ENCODE results near the gene FOXK2.

The FOXK2 gene

DNA sequence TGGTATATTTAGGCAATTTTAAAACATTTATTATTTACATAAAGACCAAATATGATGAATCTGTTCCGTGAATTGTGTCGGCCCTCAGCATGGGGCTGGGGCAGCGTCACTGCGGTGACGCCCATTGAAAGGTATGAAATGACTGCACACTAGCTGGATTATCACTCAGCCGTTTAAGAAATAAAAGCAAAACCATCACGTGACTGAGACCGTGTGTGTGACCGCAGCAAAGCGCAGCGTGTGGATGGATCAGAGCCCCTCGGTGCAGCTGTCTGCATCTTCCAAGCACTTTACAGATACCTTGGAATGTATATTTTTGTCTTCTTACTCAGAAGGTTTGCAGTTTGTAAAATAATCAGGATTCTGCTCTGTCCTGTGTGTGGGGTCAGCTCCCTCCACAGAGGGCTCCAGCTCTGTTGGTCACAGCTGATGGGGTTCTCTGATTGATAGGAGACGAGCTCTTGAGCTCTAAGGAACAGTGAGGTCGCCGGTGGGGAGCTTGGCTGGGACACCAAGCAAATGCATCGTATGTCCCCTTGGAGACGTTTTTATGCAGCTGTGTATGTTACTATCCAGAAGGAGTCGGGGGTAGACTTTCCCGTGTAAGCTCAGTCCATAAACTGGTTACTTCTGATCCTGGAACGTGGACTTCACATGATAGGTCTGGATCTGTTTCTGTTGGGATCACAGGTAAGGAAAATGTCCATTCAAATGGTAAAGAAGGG lies 83.6 kb downstream of the FOXK2 start:
- H3K9me3 ChIP-seq (ENCODE audit: control insufficient read depth in 1 of 2, low read length in 2 of 2) = no peaks in the 10 kb centered on the region
- H3K9ac ChIP-seq (ENCODE audit: low read depth in 1 of 2, low read length in 2 of 2) = peak overlapping the region in 1 of 2 donors; percentile 23
- H3K4me1 ChIP-seq (ENCODE audit: control insufficient read depth in 1 of 2, insufficient read depth in 2 of 2, low read length in 2 of 2) = peaks cover 13 to 16% of the 10 kb centered on the region in 2 donors
- H3K36me3 ChIP-seq (ENCODE audit: control insufficient read depth in 1 of 2, insufficient read depth in 2 of 2, low read length in 2 of 2) = peaks cover 24 to 73% of the 10 kb centered on the region in 2 donors
- H3K27ac ChIP-seq (ENCODE audit: low read depth, low read length) = no peak overlapping the region
- H3K27me3 ChIP-seq (ENCODE audit: control insufficient read depth in 1 of 2, insufficient read depth in 2 of 2, low read length in 2 of 2) = no peaks in the 10 kb centered on the region
- no peak overlapping the region for H3K4me3 ChIP-seq (ENCODE audit: low read depth in 1 of 2, low read length in 2 of 2)

GRCh38 chr17:82603981-82604448 lies 84.5 kb downstream of the FOXK2 start:
- H3K27me3 ChIP-seq (ENCODE audit: control insufficient read depth in 1 of 2, insufficient read depth in 2 of 2, low read length in 2 of 2) = no peaks in the 10 kb centered on the region
- H3K9ac ChIP-seq (ENCODE audit: low read depth in 1 of 2, low read length in 2 of 2) = peak overlapping the region in 1 of 2 donors; percentile 22
- peak overlapping the region in 1 of 2 donors; percentile 21 for H3K4me3 ChIP-seq (ENCODE audit: low read depth in 1 of 2, low read length in 2 of 2)
- H3K27ac ChIP-seq (ENCODE audit: low read depth, low read length) = peak overlapping the region; percentile 45
- peaks cover 13 to 16% of the 10 kb centered on the region in 2 donors for H3K4me1 ChIP-seq (ENCODE audit: control insufficient read depth in 1 of 2, insufficient read depth in 2 of 2, low read length in 2 of 2)
- H3K36me3 ChIP-seq (ENCODE audit: control insufficient read depth in 1 of 2, insufficient read depth in 2 of 2, low read length in 2 of 2) = peaks cover 21 to 70% of the 10 kb centered on the region in 2 donors
- no peaks in the 10 kb centered on the region for H3K9me3 ChIP-seq (ENCODE audit: control insufficient read depth in 1 of 2, low read length in 2 of 2)

DNA sequence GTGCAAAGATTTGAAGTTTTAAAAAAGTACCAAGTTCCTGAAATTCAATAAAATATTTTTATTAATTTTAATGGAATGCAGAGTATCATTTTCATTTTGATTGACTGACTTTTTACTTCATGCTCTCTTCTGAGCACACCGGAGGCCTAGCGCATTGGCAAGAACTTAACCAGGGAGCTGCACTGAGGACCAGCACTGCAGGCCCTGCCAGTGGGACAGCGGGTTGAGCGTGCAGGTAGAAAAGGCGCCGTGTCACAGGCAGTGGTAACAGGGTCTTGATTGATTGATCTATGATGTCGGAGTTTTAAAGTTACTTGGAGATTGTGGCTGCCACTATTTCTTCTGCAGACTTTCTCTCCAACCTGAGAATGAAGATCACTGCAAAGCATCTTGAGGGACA lies 85.0 kb downstream of the FOXK2 start:
- no peak overlapping the region for H3K9ac ChIP-seq (ENCODE audit: low read depth in 1 of 2, low read length in 2 of 2)
- no peaks in the 10 kb centered on the region for H3K9me3 ChIP-seq (ENCODE audit: control insufficient read depth in 1 of 2, low read length in 2 of 2)
- no peak overlapping the region for H3K4me3 ChIP-seq (ENCODE audit: low read depth in 1 of 2, low read length in 2 of 2)
- peaks cover 23 to 68% of the 10 kb centered on the region in 2 donors for H3K36me3 ChIP-seq (ENCODE audit: control insufficient read depth in 1 of 2, insufficient read depth in 2 of 2, low read length in 2 of 2)
- H3K27ac ChIP-seq (ENCODE audit: low read depth, low read length) = peak overlapping the region; percentile 13
- no peaks in the 10 kb centered on the region for H3K27me3 ChIP-seq (ENCODE audit: control insufficient read depth in 1 of 2, insufficient read depth in 2 of 2, low read length in 2 of 2)
- H3K4me1 ChIP-seq (ENCODE audit: control insufficient read depth in 1 of 2, insufficient read depth in 2 of 2, low read length in 2 of 2) = peaks cover 13 to 16% of the 10 kb centered on the region in 2 donors

DNA sequence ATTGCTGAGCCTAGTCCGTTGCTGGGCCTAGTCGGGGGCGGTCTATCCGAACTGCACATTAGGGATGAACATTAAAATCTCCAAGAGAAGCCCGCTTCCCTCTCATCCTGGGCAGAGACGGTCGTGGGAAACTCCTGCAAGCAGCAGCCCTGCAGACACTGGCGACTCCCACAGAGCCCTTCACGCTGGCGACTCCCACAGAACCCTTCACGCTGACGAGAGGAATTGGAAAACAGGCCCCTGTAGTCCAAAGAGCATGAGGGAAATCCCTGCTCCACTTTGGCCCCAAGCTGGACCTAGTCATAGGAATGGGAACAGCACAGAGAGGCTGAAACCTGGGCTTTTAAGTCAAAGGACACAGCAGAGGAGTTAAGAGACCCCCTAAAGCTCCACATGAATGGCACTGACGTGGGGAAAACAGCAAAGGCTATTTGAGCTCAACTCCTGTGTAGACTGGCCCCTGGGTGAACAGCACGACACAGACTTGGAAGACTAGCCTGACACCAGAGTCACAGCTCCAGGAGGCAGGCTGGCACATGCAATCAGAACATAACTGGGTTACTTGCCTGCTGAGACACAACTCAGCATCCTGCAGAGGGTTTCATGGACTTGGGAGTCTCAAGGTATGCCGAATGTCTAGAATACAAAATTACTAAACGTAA lies 86.5 kb downstream of the FOXK2 start:
- peaks cover 27 to 58% of the 10 kb centered on the region in 2 donors for H3K36me3 ChIP-seq (ENCODE audit: control insufficient read depth in 1 of 2, insufficient read depth in 2 of 2, low read length in 2 of 2)
- H3K9me3 ChIP-seq (ENCODE audit: control insufficient read depth in 1 of 2, low read length in 2 of 2) = no peaks in the 10 kb centered on the region
- peaks cover 13 to 16% of the 10 kb centered on the region in 2 donors for H3K4me1 ChIP-seq (ENCODE audit: control insufficient read depth in 1 of 2, insufficient read depth in 2 of 2, low read length in 2 of 2)
- no peak overlapping the region for H3K27ac ChIP-seq (ENCODE audit: low read depth, low read length)
- H3K27me3 ChIP-seq (ENCODE audit: control insufficient read depth in 1 of 2, insufficient read depth in 2 of 2, low read length in 2 of 2) = no peaks in the 10 kb centered on the region
- no peak overlapping the region for H3K4me3 ChIP-seq (ENCODE audit: low read depth in 1 of 2, low read length in 2 of 2)
- H3K9ac ChIP-seq (ENCODE audit: low read depth in 1 of 2, low read length in 2 of 2) = no peak overlapping the region

DNA sequence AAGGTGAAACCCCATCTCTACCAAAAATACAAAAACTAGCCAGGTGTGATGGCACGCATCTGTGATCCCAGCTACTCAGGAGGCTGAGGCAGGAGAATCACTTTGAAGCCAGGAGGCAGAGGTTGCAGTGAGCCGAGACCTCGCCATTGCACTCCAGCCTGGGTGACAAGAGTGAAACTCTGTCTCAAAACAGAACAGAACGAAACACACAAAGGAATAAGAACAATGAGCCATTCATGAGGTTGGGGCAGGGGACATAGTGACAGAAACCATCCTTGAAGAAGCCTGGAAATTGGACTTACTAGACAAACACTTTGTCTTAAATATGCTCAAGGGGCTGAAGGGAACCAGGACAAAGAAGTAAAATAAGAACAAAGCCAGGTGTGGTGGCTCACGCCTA lies 89.3 kb downstream of the FOXK2 start:
- H3K9me3 ChIP-seq (ENCODE audit: control insufficient read depth in 1 of 2, low read length in 2 of 2) = no peaks in the 10 kb centered on the region
- peaks cover 5% of the 10 kb centered on the region in 2 donors for H3K4me1 ChIP-seq (ENCODE audit: control insufficient read depth in 1 of 2, insufficient read depth in 2 of 2, low read length in 2 of 2)
- no peak overlapping the region for H3K4me3 ChIP-seq (ENCODE audit: low read depth in 1 of 2, low read length in 2 of 2)
- H3K27me3 ChIP-seq (ENCODE audit: control insufficient read depth in 1 of 2, insufficient read depth in 2 of 2, low read length in 2 of 2) = no peaks in the 10 kb centered on the region
- peaks cover 11 to 39% of the 10 kb centered on the region in 2 donors for H3K36me3 ChIP-seq (ENCODE audit: control insufficient read depth in 1 of 2, insufficient read depth in 2 of 2, low read length in 2 of 2)
- H3K9ac ChIP-seq (ENCODE audit: low read depth in 1 of 2, low read length in 2 of 2) = no peak overlapping the region
- H3K27ac ChIP-seq (ENCODE audit: low read depth, low read length) = no peak overlapping the region

DNA sequence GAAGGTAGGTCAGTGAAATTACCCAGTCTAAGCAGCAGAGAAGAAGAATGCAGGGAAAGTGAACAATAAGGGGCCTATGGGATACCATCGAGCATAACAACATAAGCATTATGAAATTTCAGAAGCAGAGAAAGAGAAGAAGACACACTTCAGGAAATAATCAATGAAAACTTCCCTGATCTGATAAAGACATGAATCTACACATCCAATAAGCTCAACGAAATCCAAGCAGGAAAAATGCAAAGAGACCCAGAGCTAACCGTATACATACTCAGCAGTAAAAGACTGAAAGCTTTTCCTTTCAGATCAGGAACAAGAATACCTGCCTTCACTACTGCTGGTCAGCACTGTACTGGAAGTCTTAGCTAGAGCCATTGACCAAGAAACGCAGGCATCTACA lies 90.1 kb downstream of the FOXK2 start:
- H3K36me3 ChIP-seq (ENCODE audit: control insufficient read depth in 1 of 2, insufficient read depth in 2 of 2, low read length in 2 of 2) = peaks cover 11 to 43% of the 10 kb centered on the region in 2 donors
- H3K27ac ChIP-seq (ENCODE audit: low read depth, low read length) = no peak overlapping the region

GRCh38 chr17:82611140-82612058 lies 91.9 kb downstream of the FOXK2 start:
- peaks cover 25 to 47% of the 10 kb centered on the region in 2 donors for H3K36me3 ChIP-seq (ENCODE audit: control insufficient read depth in 1 of 2, insufficient read depth in 2 of 2, low read length in 2 of 2)
- H3K9me3 ChIP-seq (ENCODE audit: control insufficient read depth in 1 of 2, low read length in 2 of 2) = no peaks in the 10 kb centered on the region
- no peak overlapping the region for H3K27ac ChIP-seq (ENCODE audit: low read depth, low read length)
- no peaks in the 10 kb centered on the region for H3K27me3 ChIP-seq (ENCODE audit: control insufficient read depth in 1 of 2, insufficient read depth in 2 of 2, low read length in 2 of 2)
- no peaks in the 10 kb centered on the region for H3K4me1 ChIP-seq (ENCODE audit: control insufficient read depth in 1 of 2, insufficient read depth in 2 of 2, low read length in 2 of 2)
- H3K9ac ChIP-seq (ENCODE audit: low read depth in 1 of 2, low read length in 2 of 2) = no peak overlapping the region
- H3K4me3 ChIP-seq (ENCODE audit: low read depth in 1 of 2, low read length in 2 of 2) = no peak overlapping the region

More for the DNA sequence above, 90.1 kb downstream of the FOXK2 start:
- Histone ChIP-seq H3K4me1 (ENCODE audit: control insufficient read depth in 1 of 2, insufficient read depth in 2 of 2, low read length in 2 of 2) (no peaks in the 10 kb centered on the region), H3K9ac (ENCODE audit: low read depth in 1 of 2, low read length in 2 of 2) (no peak overlapping the region), H3K4me3 (ENCODE audit: low read depth in 1 of 2, low read length in 2 of 2) (no peak overlapping the region), H3K9me3 (ENCODE audit: control insufficient read depth in 1 of 2, low read length in 2 of 2) (no peaks in the 10 kb centered on the region), H3K27me3 (ENCODE audit: control insufficient read depth in 1 of 2, insufficient read depth in 2 of 2, low read length in 2 of 2) (no peaks in the 10 kb centered on the region)

DNA sequence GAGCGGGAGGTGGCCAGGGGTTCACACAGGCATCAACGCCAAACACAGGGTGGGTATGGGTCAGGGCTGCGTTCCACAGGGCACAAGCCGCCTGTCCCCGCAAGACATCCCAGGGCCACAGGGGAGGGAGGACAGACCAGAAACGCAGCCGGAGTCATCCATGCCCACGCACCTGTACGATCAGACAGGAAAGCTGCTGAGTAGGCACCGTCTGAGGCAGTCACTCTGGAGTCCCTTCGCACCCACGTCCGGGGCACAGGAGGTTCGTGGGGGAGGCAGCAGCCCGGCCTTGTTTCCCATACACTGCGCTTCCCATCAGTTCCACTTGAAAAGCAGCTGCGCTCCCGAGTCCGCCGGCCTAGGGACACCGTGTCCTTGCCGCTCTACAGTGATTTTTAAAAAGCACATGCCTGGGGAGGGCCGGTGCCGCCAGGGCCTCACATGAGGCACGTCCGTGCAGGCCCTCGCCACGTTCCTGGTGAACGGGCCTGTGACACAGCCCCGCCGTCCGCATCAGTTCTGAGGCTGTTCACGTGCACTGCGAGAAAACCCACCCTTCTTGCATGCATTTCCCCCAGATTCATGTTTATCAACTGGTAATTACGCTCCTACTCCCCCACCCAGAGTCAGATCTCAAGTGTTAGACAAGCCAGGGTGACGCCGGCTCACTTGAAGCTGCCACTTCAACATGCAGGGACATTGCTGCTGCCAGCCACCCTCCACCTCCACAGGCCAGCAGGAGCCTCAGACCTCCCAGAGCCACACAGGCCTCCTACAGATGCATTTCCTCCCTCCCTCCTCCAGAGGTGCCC lies 94.0 kb downstream of the FOXK2 start:
- no peak overlapping the region for H3K4me3 ChIP-seq (ENCODE audit: low read depth in 1 of 2, low read length in 2 of 2)
- no peak overlapping the region for H3K9ac ChIP-seq (ENCODE audit: low read depth in 1 of 2, low read length in 2 of 2)
- H3K36me3 ChIP-seq (ENCODE audit: control insufficient read depth in 1 of 2, insufficient read depth in 2 of 2, low read length in 2 of 2) = peaks cover 31 to 57% of the 10 kb centered on the region in 2 donors
- H3K27ac ChIP-seq (ENCODE audit: low read depth, low read length) = no peak overlapping the region
- no peaks in the 10 kb centered on the region for H3K4me1 ChIP-seq (ENCODE audit: control insufficient read depth in 1 of 2, insufficient read depth in 2 of 2, low read length in 2 of 2)
- H3K27me3 ChIP-seq (ENCODE audit: control insufficient read depth in 1 of 2, insufficient read depth in 2 of 2, low read length in 2 of 2) = no peaks in the 10 kb centered on the region
- H3K9me3 ChIP-seq (ENCODE audit: control insufficient read depth in 1 of 2, low read length in 2 of 2) = no peaks in the 10 kb centered on the region

DNA sequence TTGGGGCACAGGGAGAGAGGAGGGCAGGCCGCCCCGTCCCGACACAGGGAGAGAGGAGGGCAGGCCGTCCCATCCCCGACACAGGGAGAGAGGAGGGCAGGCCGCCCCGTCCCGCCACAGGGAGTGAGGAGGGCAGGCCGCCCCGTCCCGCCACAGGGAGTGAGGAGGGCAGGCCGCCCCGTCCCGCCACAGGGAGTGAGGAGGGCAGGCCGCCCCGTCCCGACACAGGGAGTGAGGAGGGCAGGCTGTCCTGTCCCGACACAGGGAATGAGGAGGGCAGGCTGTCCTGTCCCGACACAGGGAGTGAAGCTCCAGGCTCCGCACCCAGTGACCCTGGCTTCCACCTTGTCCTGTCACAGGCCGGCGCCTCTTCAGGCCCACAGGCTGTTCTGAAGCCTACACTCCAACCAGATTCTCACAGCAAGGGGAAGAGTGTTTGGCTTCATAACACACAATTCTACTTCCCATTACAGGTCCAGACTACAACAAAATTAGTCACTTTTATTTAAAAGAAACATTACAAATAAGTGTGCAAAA lies 94.6 kb downstream of the FOXK2 start:
- Histone ChIP-seq H3K9ac (ENCODE audit: low read depth in 1 of 2, low read length in 2 of 2) (no peak overlapping the region), H3K9me3 (ENCODE audit: control insufficient read depth in 1 of 2, low read length in 2 of 2) (no peaks in the 10 kb centered on the region), H3K27me3 (ENCODE audit: control insufficient read depth in 1 of 2, insufficient read depth in 2 of 2, low read length in 2 of 2) (no peaks in the 10 kb centered on the region), H3K27ac (ENCODE audit: low read depth, low read length) (no peak overlapping the region), H3K4me1 (ENCODE audit: control insufficient read depth in 1 of 2, insufficient read depth in 2 of 2, low read length in 2 of 2) (no peaks in the 10 kb centered on the region), H3K36me3 (ENCODE audit: control insufficient read depth in 1 of 2, insufficient read depth in 2 of 2, low read length in 2 of 2) (peaks cover 37 to 59% of the 10 kb centered on the region in 2 donors), H3K4me3 (ENCODE audit: low read depth in 1 of 2, low read length in 2 of 2) (no peak overlapping the region)

All from duodenal mucosa (tissue), 2 donors.